Erythroblast (primary cell): ENCODE measurements around the gene ADAM12.

ENCODE experiments used
- GATA1 ChIP-seq: IDR thresholded peaks from 2 replicates; pipeline ENCODE4 v1.6.1; 2011; ENCODE audit warnings: low read depth, mild to moderate bottlenecking, control low read depth, low read length, moderate library complexity
- POLR2A ChIP-seq: IDR thresholded peaks from 2 replicates; pipeline ENCODE4 v1.6.1; 2011; ENCODE audit warnings: mild to moderate bottlenecking, low read length

- no peak for TF ChIP-seq POLR2A
- no peak for TF ChIP-seq GATA1
Measured at GRCh38 chr10:126302826-126303665, 85.2 kb downstream of the ADAM12 start.
